Neural cell (in vitro differentiated cells): ENCODE measurements around the gene MYO9B. TPM values are rescaled to one million over a fixed set of nuclear protein-coding genes. Genes with fewer than 3 reads are reported as not detected.

Experiments
- H2AFZ ChIP-seq: fragments of 200-600, 300-800 bp; sonication (generic), shearing (Covaris generic); 2 replicates; pipeline ENCODE4 v1.6.0; 2014; ENCODE audit warnings: low read depth, mild to moderate bottlenecking, antibody characterized with exemption, low read length, moderate library complexity
- H3F3A ChIP-seq: fragments of 200-600 bp; shearing (Covaris generic); 2 replicates; pipeline ENCODE4 v1.6.1; 2016; ENCODE audit warnings: mild to moderate bottlenecking, moderate library complexity, mixed read lengths, antibody characterized with exemption, low read length; ENCODE audit not compliant: insufficient read depth, poor library complexity, severe bottlenecking
- H3K27ac ChIP-seq: fragments of 200-600, 300-800 bp; sonication (generic), shearing (Covaris generic); 2 replicates; pipeline ENCODE4 v1.5.1; 2014; ENCODE audit warnings: mild to moderate bottlenecking, low read length, moderate library complexity
- H3K27me3 ChIP-seq: fragments of 300-800, 200-600 bp; sonication (generic), shearing (Covaris generic); 2 replicates; pipeline ENCODE4 v1.6.0; 2014; ENCODE audit warnings: mild to moderate bottlenecking, low read depth, low read length, moderate library complexity; ENCODE audit not compliant: insufficient read depth
- H3K36me3 ChIP-seq: fragments of 300-800, 200-600 bp; sonication (generic), shearing (Covaris generic); 2 replicates; pipeline ENCODE4 v1.5.1; 2014; ENCODE audit warnings: mild to moderate bottlenecking, antibody characterized with exemption, low read length, moderate library complexity; ENCODE audit not compliant: insufficient read depth
- H3K4me2 ChIP-seq: fragments of 300-800, 200-600 bp; sonication (generic), shearing (Covaris generic); 2 replicates; pipeline ENCODE4 v1.6.0; 2014; ENCODE audit warnings: mild to moderate bottlenecking, low read length
- H3K4me3 ChIP-seq: fragments of 300-800, 200-600 bp; sonication (generic), shearing (Covaris generic); 2 replicates; pipeline ENCODE4 v1.5.1; 2014; ENCODE audit warnings: mild to moderate bottlenecking, low read length, moderate library complexity
- H3K79me2 ChIP-seq: fragments of 200-600 bp; shearing (Covaris generic); replicated peaks from 2 replicates; pipeline ENCODE4 v1.6.0; 2014; ENCODE audit warnings: mild to moderate bottlenecking, low read length, moderate library complexity; ENCODE audit not compliant: insufficient read depth
- H3K9ac ChIP-seq: fragments of 300-800, 200-600 bp; sonication (generic), shearing (Covaris generic); 2 replicates; pipeline ENCODE4 v1.6.1; 2016; ENCODE audit warnings: mild to moderate bottlenecking, low read length, mixed read lengths
- H3K9me2 ChIP-seq: fragments of 200-600 bp; shearing (Covaris generic); 2 replicates; pipeline ENCODE4 v1.6.1; 2016; ENCODE audit warnings: mild to moderate bottlenecking, low read length, mixed read lengths; ENCODE audit not compliant: insufficient read depth
- H3K9me3 ChIP-seq: fragments of 200-600, 300-800 bp; sonication (generic), shearing (Covaris generic); 2 replicates; pipeline ENCODE4 v1.6.1; 2016; ENCODE audit warnings: mild to moderate bottlenecking, mixed run types, low read length, moderate library complexity, mixed read lengths
- H4K20me1 ChIP-seq: fragments of 200-600 bp; shearing (Covaris generic); 2 replicates; pipeline ENCODE4 v1.6.1; 2016; ENCODE audit warnings: mild to moderate bottlenecking, mixed run types; ENCODE audit not compliant: insufficient read depth
- CTCF ChIP-seq: fragments of 450-650 bp; IDR thresholded peaks from 2 replicates; pipeline ENCODE4 v1.5.1; 2014; ENCODE audit warnings: antibody characterized with exemption, mild to moderate bottlenecking, moderate library complexity; ENCODE audit not compliant: poor library complexity, severe bottlenecking
- EP300 ChIP-seq: fragments of 450-650 bp; conservative IDR thresholded peaks from 2 replicates; pipeline ENCODE4 v1.6.1; 2014; ENCODE audit warnings: antibody characterized with exemption, mild to moderate bottlenecking, moderate library complexity; ENCODE audit not compliant: poor library complexity, severe bottlenecking
- EZH2 ChIP-seq: fragments of 200-600, 300-800 bp; shearing (Covaris generic), sonication (generic); IDR thresholded peaks from 2 replicates; pipeline ENCODE4 v1.6.1; 2014; ENCODE audit warnings: antibody characterized with exemption, low read length, borderline replicate concordance, mild to moderate bottlenecking; ENCODE audit not compliant: insufficient read depth, poor library complexity, severe bottlenecking
- MXI1 ChIP-seq: fragments of 450-650 bp; conservative IDR thresholded peaks from 2 replicates; pipeline ENCODE4 v1.6.1; 2014; ENCODE audit warnings: antibody characterized with exemption, mild to moderate bottlenecking; ENCODE audit not compliant: poor library complexity, severe bottlenecking
- POLR2AphosphoS5 ChIP-seq: IDR thresholded peaks from 2 replicates; pipeline ENCODE4 v1.6.1; 2012
- RAD21 ChIP-seq: fragments of 450-650 bp; conservative IDR thresholded peaks from 2 replicates; pipeline ENCODE4 v1.6.1; 2014; ENCODE audit warnings: antibody characterized with exemption, mild to moderate bottlenecking, moderate library complexity
- REST ChIP-seq: IDR thresholded peaks from 2 replicates; pipeline ENCODE4 v1.6.1; 2012; ENCODE audit warnings: borderline replicate concordance
- SMC3 ChIP-seq: fragments of 450-650 bp; conservative IDR thresholded peaks from 2 replicates; pipeline ENCODE4 v1.6.1; 2014; ENCODE audit warnings: antibody characterized with exemption, mild to moderate bottlenecking, moderate library complexity; ENCODE audit not compliant: poor library complexity
- TAF1 ChIP-seq: IDR thresholded peaks from 2 replicates; pipeline ENCODE4 v1.6.1; 2012; ENCODE audit warnings: low read depth
- polyA plus RNA-seq: library from polyadenylated mRNA; depleted of rRNA; stranded (reverse); fragments of >200 nt; gene quantifications from 2 replicates; pipeline ENCODE4 v1.2.3, GENCODE V29; 2014

The MYO9B gene
- polyA plus RNA-seq, 1 donor from 2014 or later = 27.2 TPM

GRCh38 chr19:17070912-17071311 lies 4.7 kb upstream of the MYO9B start:
- Histone ChIP-seq H3K79me2 (peaks cover 7% of the 10 kb centered on the region), H4K20me1 (no peaks in the 10 kb centered on the region), H3K9ac (no peak overlapping the region), H3K27ac (no peak overlapping the region), H3F3A (no peaks in the 10 kb centered on the region), H2AFZ (no peak overlapping the region), H3K9me3 (no peaks in the 10 kb centered on the region), H3K4me3 (no peak overlapping the region), H3K4me2 (no peak overlapping the region), H3K36me3 (no peaks in the 10 kb centered on the region), H3K9me2 (no peaks in the 10 kb centered on the region), H3K27me3 (no peaks in the 10 kb centered on the region)
- TF ChIP-seq POLR2AphosphoS5 (no peak), CTCF (no peak)

GRCh38 chr19:17073869-17074633 lies 1.5 kb upstream of the MYO9B start:
- peak overlapping the region; percentile 82 for H3K4me2 ChIP-seq
- H3F3A ChIP-seq = no peaks in the 10 kb centered on the region
- H3K9me2 ChIP-seq = no peaks in the 10 kb centered on the region
- H3K4me3 ChIP-seq = peak overlapping the region; percentile 94
- TF ChIP-seq EP300 (no peak), RAD21 (no peak), SMC3 (no peak), REST (no peak), EZH2 (no peak), POLR2AphosphoS5 (no peak), TAF1 (no peak), CTCF (no peak), MXI1 (no peak)
- H3K9me3 ChIP-seq = no peaks in the 10 kb centered on the region
- H3K27me3 ChIP-seq = no peaks in the 10 kb centered on the region
- peaks cover 32% of the 10 kb centered on the region for H3K79me2 ChIP-seq
- peak overlapping the region; percentile 63 for H3K9ac ChIP-seq
- H2AFZ ChIP-seq = no peak overlapping the region
- no peaks in the 10 kb centered on the region for H4K20me1 ChIP-seq
- H3K27ac ChIP-seq = no peak overlapping the region
- no peaks in the 10 kb centered on the region for H3K36me3 ChIP-seq
